ENCODE data around the gene DPY30. TPM values are rescaled to one million over a fixed set of nuclear protein-coding genes. Genes with fewer than 3 reads are reported as not detected.

The DPY30 gene
- total RNA-seq, 1 donor from 2014 or later: 49.4 TPM

DNA sequence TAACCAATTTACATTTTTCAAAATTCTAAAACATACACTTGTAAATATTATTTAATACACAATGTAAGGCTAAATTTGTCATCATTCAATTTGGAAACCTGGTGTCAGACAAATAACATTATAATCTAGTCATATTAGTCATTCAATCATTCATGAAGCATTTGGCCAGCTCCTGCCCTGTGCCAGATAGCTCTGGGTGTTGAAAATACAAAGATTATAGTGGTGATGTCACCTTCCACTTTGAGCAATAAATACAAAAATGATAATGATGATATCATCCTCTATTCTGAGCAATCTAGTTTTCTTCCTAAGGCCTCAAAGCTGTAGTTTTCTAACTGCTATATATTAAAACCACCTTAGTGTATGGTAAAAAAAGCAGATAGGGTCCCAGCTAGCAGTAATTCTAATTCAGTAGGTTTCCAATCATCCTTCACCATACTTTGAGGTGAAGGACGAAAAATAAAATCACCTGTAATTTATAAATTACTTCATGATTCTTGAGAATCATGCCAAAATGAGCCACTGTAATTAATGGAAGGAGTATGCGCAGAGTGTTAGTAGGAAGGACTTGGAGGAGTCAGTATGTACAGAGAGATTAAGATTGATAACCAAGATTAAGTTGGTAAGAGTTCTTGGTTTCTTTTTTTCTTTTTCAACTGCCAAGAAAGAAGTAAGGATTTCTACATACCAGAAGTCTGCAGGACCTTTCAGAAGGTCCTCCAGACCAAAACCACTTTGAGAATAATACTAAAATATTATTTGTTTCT is 52.0 kb downstream of the DPY30 start:
- Histone ChIP-seq H3K27me3 (no peaks in the 10 kb centered on the region), H3K9me3 (no peaks in the 10 kb centered on the region), H3K27ac (no peak overlapping the region), H3K4me1 (peaks cover 0 to 3% of the 10 kb centered on the region in 2 donors), H3K36me3 (no peaks in the 10 kb centered on the region), H3K4me3 (no peak overlapping the region)
- TF ChIP-seq, protein P1, sequence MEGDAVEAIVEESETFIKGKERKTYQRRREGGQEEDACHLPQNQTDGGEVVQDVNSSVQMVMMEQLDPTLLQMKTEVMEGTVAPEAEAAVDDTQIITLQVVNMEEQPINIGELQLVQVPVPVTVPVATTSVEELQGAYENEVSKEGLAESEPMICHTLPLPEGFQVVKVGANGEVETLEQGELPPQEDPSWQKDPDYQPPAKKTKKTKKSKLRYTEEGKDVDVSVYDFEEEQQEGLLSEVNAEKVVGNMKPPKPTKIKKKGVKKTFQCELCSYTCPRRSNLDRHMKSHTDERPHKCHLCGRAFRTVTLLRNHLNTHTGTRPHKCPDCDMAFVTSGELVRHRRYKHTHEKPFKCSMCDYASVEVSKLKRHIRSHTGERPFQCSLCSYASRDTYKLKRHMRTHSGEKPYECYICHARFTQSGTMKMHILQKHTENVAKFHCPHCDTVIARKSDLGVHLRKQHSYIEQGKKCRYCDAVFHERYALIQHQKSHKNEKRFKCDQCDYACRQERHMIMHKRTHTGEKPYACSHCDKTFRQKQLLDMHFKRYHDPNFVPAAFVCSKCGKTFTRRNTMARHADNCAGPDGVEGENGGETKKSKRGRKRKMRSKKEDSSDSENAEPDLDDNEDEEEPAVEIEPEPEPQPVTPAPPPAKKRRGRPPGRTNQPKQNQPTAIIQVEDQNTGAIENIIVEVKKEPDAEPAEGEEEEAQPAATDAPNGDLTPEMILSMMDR (IDR thresholded peaks at IDR 0.05): no peak
- intact Hi-C loops (cut with DNase I): no loop called here
- DNase-seq (ENCODE audit: low spot score in 2 of 2): no peak

DNA sequence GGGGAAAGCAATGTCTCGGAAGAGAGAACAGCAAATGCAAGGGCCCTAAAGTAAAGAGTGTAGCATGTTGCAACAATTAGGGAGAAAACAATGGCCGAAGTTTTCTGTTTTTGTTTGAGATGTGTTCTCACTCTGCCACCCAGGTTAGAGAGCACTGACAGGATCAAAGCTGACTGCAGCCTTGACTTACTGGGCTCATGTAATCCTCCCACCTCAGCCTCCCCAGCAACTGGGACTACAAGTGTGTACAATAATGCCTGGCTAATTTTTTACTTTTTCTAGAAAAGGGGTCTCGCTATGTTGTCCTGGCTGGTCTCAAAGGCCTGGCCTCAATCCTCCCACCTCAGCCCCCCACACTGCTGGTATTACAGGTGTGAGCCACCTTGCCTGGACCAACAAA is 52.7 kb downstream of the DPY30 start:
- H3K9me3 ChIP-seq: no peaks in the 10 kb centered on the region
- peaks cover 0 to 3% of the 10 kb centered on the region in 2 donors for H3K4me1 ChIP-seq
- H3K36me3 ChIP-seq: no peaks in the 10 kb centered on the region
- TF ChIP-seq, protein P1 (IDR thresholded peaks at IDR 0.05): no peak
- no peak overlapping the region for H3K27ac ChIP-seq
- intact Hi-C loops (cut with DNase I): no loop called here
- no peaks in the 10 kb centered on the region for H3K27me3 ChIP-seq
- H3K4me3 ChIP-seq: no peak overlapping the region
- DNase-seq (ENCODE audit: low spot score in 2 of 2): no peak

DNA sequence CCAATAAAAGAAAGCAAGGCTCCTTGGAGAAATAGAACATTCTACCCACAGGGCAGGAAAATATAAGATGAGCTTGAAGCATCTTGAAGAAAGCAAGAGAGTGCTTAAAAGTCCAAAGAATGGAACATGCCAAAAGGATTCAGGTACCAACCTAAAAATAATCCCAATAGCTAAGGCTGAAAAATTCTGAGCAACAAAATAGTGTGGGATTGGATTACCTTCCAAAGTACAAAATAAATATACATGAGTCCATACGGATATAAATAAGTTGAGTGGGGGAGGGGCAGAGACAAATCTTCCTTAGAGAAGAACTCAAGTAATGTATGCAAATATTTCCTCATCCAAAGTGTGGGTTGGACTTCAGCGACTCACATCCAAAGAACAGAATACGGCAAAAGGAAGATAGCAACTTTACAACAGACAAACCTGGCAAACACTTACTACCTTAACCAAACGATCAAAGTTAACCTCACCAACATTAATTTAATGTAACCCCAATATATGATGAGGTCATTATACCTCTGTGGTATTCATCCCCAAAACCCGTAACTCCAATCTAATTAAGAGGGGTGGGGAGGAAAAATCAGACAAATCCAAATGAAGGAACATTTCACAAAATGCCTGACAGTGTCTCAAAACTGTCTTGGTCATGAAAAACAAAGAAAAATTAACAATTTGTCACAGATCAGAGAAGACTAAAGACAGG is 55.7 kb downstream of the DPY30 start:
- TF ChIP-seq, protein P1 (IDR thresholded peaks at IDR 0.05): no peak
- DNase-seq (ENCODE audit: low spot score in 2 of 2): no peak
- Histone ChIP-seq H3K36me3 (no peaks in the 10 kb centered on the region), H3K9me3 (no peaks in the 10 kb centered on the region), H3K4me3 (no peak overlapping the region), H3K27ac (no peak overlapping the region), H3K27me3 (no peaks in the 10 kb centered on the region), H3K4me1 (peaks cover 0 to 3% of the 10 kb centered on the region in 2 donors)
- intact Hi-C loops (cut with DNase I): no loop called here

DNA sequence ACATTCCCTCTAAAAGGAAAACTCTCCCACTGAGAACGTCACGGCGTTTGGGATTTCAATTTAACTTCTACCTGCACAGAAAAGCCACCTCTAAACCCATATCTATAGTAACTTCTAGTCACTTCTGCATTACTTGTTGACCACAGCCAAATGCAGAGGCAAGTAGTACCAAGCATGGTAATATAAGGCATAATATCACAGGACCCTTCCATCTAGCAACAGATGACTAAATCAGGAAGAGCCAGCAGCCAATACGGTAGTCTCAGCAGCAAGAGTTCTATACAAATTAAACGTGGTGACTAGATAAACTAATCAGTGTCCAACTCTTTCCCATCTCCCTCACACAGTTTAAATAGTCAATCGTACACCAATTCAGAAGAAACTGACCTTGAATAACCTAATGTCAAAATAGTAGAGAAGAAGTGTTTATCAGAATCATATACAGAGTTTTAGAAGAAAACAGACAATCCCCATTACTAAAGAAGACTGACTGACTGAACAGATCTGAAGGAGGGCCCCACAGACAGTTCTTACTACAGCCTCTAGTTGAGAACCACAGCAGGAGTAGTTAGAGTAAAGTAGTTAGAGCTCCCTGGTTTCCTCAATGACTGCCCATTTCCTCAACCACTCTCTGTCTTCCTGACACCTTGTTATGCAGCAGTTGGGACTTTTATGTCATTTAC is 58.8 kb downstream of the DPY30 start:
- no peak for DNase-seq (ENCODE audit: low spot score in 2 of 2)
- no peaks in the 10 kb centered on the region for H3K36me3 ChIP-seq
- no peak overlapping the region for H3K27ac ChIP-seq
- intact Hi-C loops (cut with DNase I): no loop called here
- H3K4me3 ChIP-seq: no peak overlapping the region
- TF ChIP-seq, protein P1 (IDR thresholded peaks at IDR 0.05): no peak
- H3K27me3 ChIP-seq: no peaks in the 10 kb centered on the region
- no peaks in the 10 kb centered on the region for H3K4me1 ChIP-seq
- no peaks in the 10 kb centered on the region for H3K9me3 ChIP-seq

DNA sequence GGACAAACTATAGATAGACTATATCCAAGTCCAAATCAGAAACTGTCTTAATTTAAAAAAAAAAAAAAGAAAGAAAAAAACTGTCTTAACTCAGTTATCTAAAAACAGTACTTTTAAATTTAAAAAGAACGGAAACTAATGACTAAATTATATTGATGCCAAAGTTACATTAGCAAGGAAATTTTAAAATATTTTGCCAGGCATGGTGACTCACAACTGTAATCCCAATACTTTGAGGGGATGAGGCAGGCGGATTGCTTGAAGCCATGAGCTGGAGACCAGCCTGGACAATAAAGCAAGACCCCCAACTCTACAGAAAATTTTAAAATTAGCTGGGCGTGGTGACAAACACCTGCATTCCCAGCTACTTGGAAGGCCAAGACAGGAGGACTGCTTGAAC is 59.6 kb downstream of the DPY30 start:
- H3K4me1 ChIP-seq: no peaks in the 10 kb centered on the region
- no peak for DNase-seq (ENCODE audit: low spot score in 2 of 2)
- TF ChIP-seq, protein P1 (IDR thresholded peaks at IDR 0.05): no peak
- intact Hi-C loops (cut with DNase I): no loop called here
- H3K27ac ChIP-seq: no peak overlapping the region
- H3K27me3 ChIP-seq: no peaks in the 10 kb centered on the region
- H3K36me3 ChIP-seq: no peaks in the 10 kb centered on the region
- H3K9me3 ChIP-seq: no peaks in the 10 kb centered on the region
- no peak overlapping the region for H3K4me3 ChIP-seq

Measured in ascending aorta (tissue), 2 donors.